ENCODE results near the gene HLA-DMB. TPM values are rescaled to one million over a fixed set of nuclear protein-coding genes. Genes with fewer than 3 reads are reported as not detected.

The HLA-DMB gene
- total and polyA plus RNA-seq, 10 of the 15 experiments (the other 5 are each of a cell fraction or from before 2014, with no cell fraction given) = 114 to 173 (median 150) TPM

DNA sequence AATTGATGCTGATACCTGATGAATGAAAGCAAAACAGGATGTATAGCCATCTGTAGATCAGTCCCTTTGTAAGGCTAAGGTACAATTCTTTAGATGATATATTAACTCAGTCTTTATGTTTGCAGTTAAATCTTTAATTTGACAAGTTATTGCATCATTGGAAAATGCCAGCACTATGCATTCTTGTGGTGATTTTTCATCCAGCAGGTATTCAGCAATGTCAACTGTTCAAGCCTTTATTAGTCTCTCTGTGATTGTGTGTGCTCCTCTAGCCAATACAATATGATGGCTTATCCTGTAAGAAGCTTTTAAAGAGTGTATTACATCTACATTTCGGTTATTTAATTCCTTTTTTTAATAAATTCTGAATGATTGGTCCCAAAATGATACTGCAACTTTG, 34.3 kb downstream of the HLA-DMB start:
- SMC1A ChIA-PET (ENCODE audit: uncharacterized antibody, unreplicated experiment) = interaction anchor here (1.0 to 2.7 kb wide), 2 partner anchors 20 to 78 kb away, joined by 3 to 27 read pairs; no protein-coding TSS in a partner anchor
- intact Hi-C loops (cut with micrococcal nuclease; ENCODE audit: unreplicated experiment) = no loop called here
- Histone ChIP-seq H3K4me1 (ENCODE audit: control insufficient read depth, insufficient read depth, low read length) (no peaks in the 10 kb centered on the region), H3K9me3 (replicated peaks; ENCODE audit: control insufficient read depth, insufficient read depth, low read length) (no peaks in the 10 kb centered on the region), H3K4me3 (no peak overlapping the region), H3K27me3 (replicated peaks in 1 of 2; ENCODE audit: control insufficient read depth in 2 of 2, insufficient read depth in 2 of 2, low read length in 1 of 2) (no peaks in the 10 kb centered on the region), H3K9ac (ENCODE audit: control insufficient read depth, insufficient read depth, low read length) (no peak overlapping the region), H3K27ac (ENCODE audit: control insufficient read depth, insufficient read depth) (no peak overlapping the region), H4K20me1 (ENCODE audit: control insufficient read depth, insufficient read depth) (no peaks in the 10 kb centered on the region), H2AFZ (ENCODE audit: control insufficient read depth, low read depth, low read length) (no peak overlapping the region), H3K36me3 (ENCODE audit: control insufficient read depth in 2 of 2, insufficient read depth in 2 of 2, low read length in 1 of 2) (no peaks in the 10 kb centered on the region), H3K4me2 (ENCODE audit: control insufficient read depth, insufficient read depth) (no peak overlapping the region), H3K79me2 (ENCODE audit: control insufficient read depth, insufficient read depth, low read length) (no peaks in the 10 kb centered on the region)
- POLR2A ChIA-PET = no interaction called here
- BruUV-seq (replicated peaks) = no TSS peak
- in situ Hi-C loops (cut with MboI) = no loop called here
- ATAC-seq = no peak
- CTCF ChIA-PET = interaction anchor here (1.0 kb wide), 1 partner anchor 78 kb away, joined by 3 read pairs; no protein-coding TSS in a partner anchor
- WGBS (ENCODE audit: insufficient coverage, insufficient replicate concordance, low lambda C conversion rate, missing lambda C conversion rate) = 4% methylated on average over 1 of the region's 1 CpG
- TF ChIP-seq, protein P1, sequence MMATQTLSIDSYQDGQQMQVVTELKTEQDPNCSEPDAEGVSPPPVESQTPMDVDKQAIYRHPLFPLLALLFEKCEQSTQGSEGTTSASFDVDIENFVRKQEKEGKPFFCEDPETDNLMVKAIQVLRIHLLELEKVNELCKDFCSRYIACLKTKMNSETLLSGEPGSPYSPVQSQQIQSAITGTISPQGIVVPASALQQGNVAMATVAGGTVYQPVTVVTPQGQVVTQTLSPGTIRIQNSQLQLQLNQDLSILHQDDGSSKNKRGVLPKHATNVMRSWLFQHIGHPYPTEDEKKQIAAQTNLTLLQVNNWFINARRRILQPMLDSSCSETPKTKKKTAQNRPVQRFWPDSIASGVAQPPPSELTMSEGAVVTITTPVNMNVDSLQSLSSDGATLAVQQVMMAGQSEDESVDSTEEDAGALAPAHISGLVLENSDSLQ (IDR thresholded peaks at IDR 0.05) = no peak
- TF ChIP-seq TCF3 (IDR thresholded peaks at IDR 0.05; ENCODE audit: borderline replicate concordance, insufficient read depth, low read depth, low read length) = no peak
- FAIRE-seq = no peak
- DNase-seq (ENCODE audit: low read depth, low spot score) = no peak
- RAD21 ChIA-PET (ENCODE audit: unreplicated experiment) = interaction anchor here (1.5 kb wide), 1 partner anchor 78 kb away, joined by 5 read pairs; no protein-coding TSS in a partner anchor

DNA sequence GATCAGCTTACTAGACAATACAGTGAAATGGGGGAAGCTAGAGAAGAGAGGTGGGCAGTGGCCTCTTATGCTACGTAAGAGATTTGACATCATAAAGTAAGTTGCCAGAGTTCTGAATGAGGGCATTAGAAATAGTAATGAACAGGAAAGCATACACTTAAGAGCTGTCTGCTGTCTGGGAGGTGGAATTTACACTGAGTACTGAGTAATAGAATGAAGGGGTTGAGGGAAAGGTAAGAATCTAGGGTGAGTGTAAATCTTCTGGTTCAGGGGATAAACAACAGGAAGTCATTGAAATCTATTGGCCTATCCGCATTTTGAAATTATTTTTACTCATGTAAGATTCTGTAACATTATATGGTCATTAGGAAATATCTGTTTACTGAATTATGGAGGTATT, 35.8 kb downstream of the HLA-DMB start:
- WGBS (ENCODE audit: insufficient coverage, insufficient replicate concordance, low lambda C conversion rate, missing lambda C conversion rate) = 68% methylated on average over 2 of the region's 2 CpGs
- Histone ChIP-seq H2AFZ (ENCODE audit: control insufficient read depth, low read depth, low read length) (no peak overlapping the region), H4K20me1 (ENCODE audit: control insufficient read depth, insufficient read depth) (no peaks in the 10 kb centered on the region), H3K4me1 (ENCODE audit: control insufficient read depth, insufficient read depth, low read length) (no peaks in the 10 kb centered on the region), H3K36me3 (ENCODE audit: control insufficient read depth in 2 of 2, insufficient read depth in 2 of 2, low read length in 1 of 2) (no peaks in the 10 kb centered on the region), H3K9ac (ENCODE audit: control insufficient read depth, insufficient read depth, low read length) (no peak overlapping the region), H3K79me2 (ENCODE audit: control insufficient read depth, insufficient read depth, low read length) (no peaks in the 10 kb centered on the region), H3K27me3 (replicated peaks in 1 of 2; ENCODE audit: control insufficient read depth in 2 of 2, insufficient read depth in 2 of 2, low read length in 1 of 2) (no peaks in the 10 kb centered on the region), H3K27ac (ENCODE audit: control insufficient read depth, insufficient read depth) (no peak overlapping the region), H3K9me3 (replicated peaks; ENCODE audit: control insufficient read depth, insufficient read depth, low read length) (no peaks in the 10 kb centered on the region), H3K4me3 (no peak overlapping the region), H3K4me2 (ENCODE audit: control insufficient read depth, insufficient read depth) (no peak overlapping the region)
- POLR2A ChIA-PET = interaction anchor here (0.6 to 1.5 kb wide), 3 partner anchors 9 to 225 kb away, joined by 3 to 5 read pairs (median 5); no protein-coding TSS in a partner anchor
- RAD21 ChIA-PET (ENCODE audit: unreplicated experiment) = interaction anchor here (0.8 to 1.6 kb wide), 3 partner anchors 19 to 79 kb away, joined by 3 to 4 read pairs (median 3); no protein-coding TSS in a partner anchor
- in situ Hi-C loops (cut with MboI) (no loop called here), intact Hi-C loops (cut with micrococcal nuclease; ENCODE audit: unreplicated experiment) (no loop called here)
- BruUV-seq (replicated peaks) = no TSS peak
- no peak for DNase-seq (ENCODE audit: low read depth, low spot score)
- FAIRE-seq = no peak
- CTCF ChIA-PET = interaction anchor here (0.7 to 2.9 kb wide), 6 partner anchors 20 to 80 kb away, joined by 4 to 22 read pairs (median 5); partner anchors contain the start of gene TAP2
- SMC1A ChIA-PET (ENCODE audit: uncharacterized antibody, unreplicated experiment) = interaction anchor here (0.8 to 2.7 kb wide), 7 partner anchors 9 to 79 kb away, joined by 3 to 27 read pairs (median 3); no protein-coding TSS in a partner anchor
- no peak for ATAC-seq
- no peak for TF ChIP-seq STAT1 (conservative IDR thresholded peaks at IDR 0.05)
- TF ChIP-seq BCL11A (IDR thresholded peaks at IDR 0.05; ENCODE audit: low read depth, low read length) = no peak
- TF ChIP-seq EZH2 (IDR thresholded peaks at IDR 0.05; ENCODE audit: borderline replicate concordance, control insufficient read depth, low read depth, low read length) = no peak
- no peak for TF ChIP-seq EGR1 (IDR thresholded peaks at IDR 0.05; ENCODE audit: borderline replicate concordance in 1 of 2, low read depth in 2 of 2, low read length in 2 of 2)
- TF ChIP-seq NRF1 (conservative IDR thresholded peaks at IDR 0.05; ENCODE audit: low read depth, low read length) = no peak
- no peak for TF ChIP-seq BHLHE40 (IDR thresholded peaks at IDR 0.05; ENCODE audit: borderline replicate concordance in 1 of 2, low read depth in 2 of 2, low read length in 1 of 2)
- no peak for TF ChIP-seq KDM1A (IDR thresholded peaks at IDR 0.05; ENCODE audit: borderline replicate concordance)
- TF ChIP-seq, protein P2, sequence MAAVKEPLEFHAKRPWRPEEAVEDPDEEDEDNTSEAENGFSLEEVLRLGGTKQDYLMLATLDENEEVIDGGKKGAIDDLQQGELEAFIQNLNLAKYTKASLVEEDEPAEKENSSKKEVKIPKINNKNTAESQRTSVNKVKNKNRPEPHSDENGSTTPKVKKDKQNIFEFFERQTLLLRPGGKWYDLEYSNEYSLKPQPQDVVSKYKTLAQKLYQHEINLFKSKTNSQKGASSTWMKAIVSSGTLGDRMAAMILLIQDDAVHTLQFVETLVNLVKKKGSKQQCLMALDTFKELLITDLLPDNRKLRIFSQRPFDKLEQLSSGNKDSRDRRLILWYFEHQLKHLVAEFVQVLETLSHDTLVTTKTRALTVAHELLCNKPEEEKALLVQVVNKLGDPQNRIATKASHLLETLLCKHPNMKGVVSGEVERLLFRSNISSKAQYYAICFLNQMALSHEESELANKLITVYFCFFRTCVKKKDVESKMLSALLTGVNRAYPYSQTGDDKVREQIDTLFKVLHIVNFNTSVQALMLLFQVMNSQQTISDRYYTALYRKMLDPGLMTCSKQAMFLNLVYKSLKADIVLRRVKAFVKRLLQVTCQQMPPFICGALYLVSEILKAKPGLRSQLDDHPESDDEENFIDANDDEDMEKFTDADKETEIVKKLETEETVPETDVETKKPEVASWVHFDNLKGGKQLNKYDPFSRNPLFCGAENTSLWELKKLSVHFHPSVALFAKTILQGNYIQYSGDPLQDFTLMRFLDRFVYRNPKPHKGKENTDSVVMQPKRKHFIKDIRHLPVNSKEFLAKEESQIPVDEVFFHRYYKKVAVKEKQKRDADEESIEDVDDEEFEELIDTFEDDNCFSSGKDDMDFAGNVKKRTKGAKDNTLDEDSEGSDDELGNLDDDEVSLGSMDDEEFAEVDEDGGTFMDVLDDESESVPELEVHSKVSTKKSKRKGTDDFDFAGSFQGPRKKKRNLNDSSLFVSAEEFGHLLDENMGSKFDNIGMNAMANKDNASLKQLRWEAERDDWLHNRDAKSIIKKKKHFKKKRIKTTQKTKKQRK (IDR thresholded peaks at IDR 0.05; ENCODE audit: low read depth, low read length) = no peak
- no peak for TF ChIP-seq PAX5 (IDR thresholded peaks at IDR 0.05; ENCODE audit: borderline replicate concordance, low read depth, low read length)
- TF ChIP-seq SREBF1 (IDR thresholded peaks at IDR 0.05; ENCODE audit: low read length) = no peak
- TF ChIP-seq JUNB (IDR thresholded peaks at IDR 0.05) = no peak

Data from GM12878 (cell line).